HepG2 (cell line): ENCODE data around the gene GSTA5. TPM values are rescaled to one million over a fixed set of nuclear protein-coding genes. Genes with fewer than 3 reads are reported as not detected.

ENCODE experiments used
- CREBL2 ChIP-seq: sonication (generic); formaldehyde crosslinking; IDR thresholded peaks from 2 replicates; pipeline ENCODE4 v1.8.1; 2023; ENCODE audit warnings: missing genetic modification reagents, mild to moderate bottlenecking, borderline replicate concordance
- EZH2 ChIP-seq: conservative IDR thresholded peaks from 2 replicates; pipeline ENCODE4 v1.6.1; 2012; ENCODE audit warnings: mild to moderate bottlenecking, low read depth, low read length, moderate library complexity
- FOXM1 ChIP-seq: sonication (generic); formaldehyde crosslinking; IDR thresholded peaks from 2 replicates; pipeline ENCODE4 v1.5.0; 2020; ENCODE audit warnings: missing genetic modification reagents
- FOXP1 ChIP-seq, 2 experiments: fragments of 450-650 bp in 1 of 2; IDR thresholded peaks; 2 replicates each; pipeline ENCODE4 v1.6.1; 2017 to 2018; ENCODE audit warnings: antibody characterized with exemption in 1 of 2
- GABPA ChIP-seq, 2 experiments: IDR thresholded peaks; 2 replicates each; pipeline ENCODE4 v1.6.1; 2011 to 2016; ENCODE audit warnings: low read depth in 2 of 2, low read length in 1 of 2, missing biosample characterization in 1 of 2, missing genetic modification characterization in 1 of 2
- HDAC6 ChIP-seq: fragments of 200-600 bp; sonication (generic); IDR thresholded peaks from 2 replicates; pipeline ENCODE4 v1.7.0; 2017; ENCODE audit warnings: mild to moderate bottlenecking, antibody characterized with exemption, low read length, low read depth
- HMGA1 ChIP-seq: sonication (generic); formaldehyde crosslinking; conservative IDR thresholded peaks from 2 replicates; pipeline ENCODE4 v1.4.0; 2020; ENCODE audit warnings: missing genetic modification reagents
- KMT2B ChIP-seq: IDR thresholded peaks from 2 replicates; pipeline ENCODE4 v1.6.1; 2016; ENCODE audit warnings: missing genetic modification reagents, missing compliant biosample characterization
- MXD1 ChIP-seq: sonication (generic); formaldehyde crosslinking; IDR thresholded peaks from 2 replicates; pipeline ENCODE4 v1.4.0; 2020; ENCODE audit warnings: mild to moderate bottlenecking, missing genetic modification reagents
- PRMT3 ChIP-seq: sonication (generic); formaldehyde crosslinking; IDR thresholded peaks from 2 replicates; pipeline ENCODE4 v1.8.1; 2022; ENCODE audit warnings: low read depth, mild to moderate bottlenecking, moderate library complexity, missing genetic modification reagents, borderline replicate concordance
- RORA ChIP-seq: sonication (generic); formaldehyde crosslinking; IDR thresholded peaks from 2 replicates; pipeline ENCODE4 v1.5.0; 2020; ENCODE audit warnings: mild to moderate bottlenecking, missing genetic modification reagents, moderate library complexity
- USF2 ChIP-seq, 2 experiments: sonication (generic) in 1 of 2; formaldehyde crosslinking in 1 of 2; IDR thresholded peaks; 2 replicates each; pipeline versions ENCODE4 v1.5.1 to v1.6.1; 2011 to 2020; ENCODE audit warnings: borderline replicate concordance in 1 of 2, low read depth in 1 of 2, low read length in 1 of 2, mild to moderate bottlenecking in 1 of 2, missing genetic modification reagents in 1 of 2, moderate library complexity in 1 of 2
- ZBTB2 ChIP-seq: sonication (generic); formaldehyde crosslinking; IDR thresholded peaks from 2 replicates; pipeline ENCODE4 v1.8.0; 2022; ENCODE audit warnings: low read depth, missing genetic modification reagents
- ZGPAT ChIP-seq: IDR thresholded peaks from 2 replicates; pipeline ENCODE4 v1.6.1; 2016; ENCODE audit warnings: mild to moderate bottlenecking
- ZNF296 ChIP-seq: sonication (generic); formaldehyde crosslinking; conservative IDR thresholded peaks from 2 replicates; pipeline ENCODE4 v1.5.0; 2020; ENCODE audit warnings: mild to moderate bottlenecking, missing genetic modification reagents
- ZNF367 ChIP-seq: sonication (generic); formaldehyde crosslinking; IDR thresholded peaks from 2 replicates; pipeline ENCODE4 v1.4.0; 2020; ENCODE audit warnings: missing genetic modification reagents, borderline replicate concordance
- ZNF605 ChIP-seq: sonication (generic); formaldehyde crosslinking; IDR thresholded peaks from 2 replicates; pipeline ENCODE4 v1.8.0; 2022; ENCODE audit warnings: mild to moderate bottlenecking, missing genetic modification reagents
- ZNF773 ChIP-seq: sonication (generic); formaldehyde crosslinking; IDR thresholded peaks from 2 replicates; pipeline ENCODE4 v1.4.0; 2020; ENCODE audit warnings: missing genetic modification reagents, borderline replicate concordance
- ZNF777 ChIP-seq: sonication (generic); formaldehyde crosslinking; IDR thresholded peaks from 2 replicates; pipeline ENCODE4 v1.4.0; 2020; ENCODE audit warnings: missing genetic modification reagents
- ZSCAN5A ChIP-seq: sonication (generic); formaldehyde crosslinking; IDR thresholded peaks from 2 replicates; pipeline ENCODE4 v1.8.0; 2022; ENCODE audit warnings: mild to moderate bottlenecking, missing genetic modification reagents, borderline replicate concordance
- polyA plus RNA-seq, 8 experiments: library from polyadenylated mRNA; depleted of rRNA in 3 of 8; stranded (reverse) in 7 of 8; unstranded in 1 of 8; fragments of >200 nt; fragmentation: Illumina TruSeq in 4 of 8; extraction: Trizol in 4 of 8; gene quantifications; 2 replicates each; pipeline versions ENCODE4 v1.2.1 to v1.2.3, GENCODE V29; 2011 to 2016; ENCODE audit warnings: low read depth in 4 of 8, missing spikeins in 1 of 8, mixed read lengths in 1 of 8; ENCODE audit not compliant: insufficient read depth in 1 of 8
- total RNA-seq, 5 experiments: library from RNA; depleted of rRNA; stranded (reverse); fragments of >200 nt; fragmentation: Illumina TruSeq; extraction: Trizol; gene quantifications; 2 replicates each; pipeline ENCODE4 v1.2.3, GENCODE V29; 2016; ENCODE audit warnings: low read depth in 1 of 5

GSTA5 gene
- total and polyA plus RNA-seq, 2 of the 13 experiments (the other 11 are each of a cell fraction or from before 2014, with no cell fraction given): not detected

GRCh38 chr6:52839124-52840055 lies 1.2 kb downstream of the GSTA5 start (continued):
- TF ChIP-seq ZNF773 (CRISPR knock-in tag) (no peak), ZNF367 (CRISPR knock-in tag) (no peak), FOXP1 (IDR thresholded peaks at IDR 0.05) (no peak), FOXP1 (CRISPR knock-in tag; IDR thresholded peaks at IDR 0.05) (peak; percentile 34; the same call in 1 of the 2 replicates), ZSCAN5A (CRISPR knock-in tag) (no peak), MXD1 (CRISPR knock-in tag) (no peak), ZNF296 (CRISPR knock-in tag) (0 out of 2 replicates have a peak, but pooled peaks have one; percentile 19), EZH2 (no peak), PRMT3 (CRISPR knock-in tag) (no peak), FOXM1 (no peak), ZNF777 (no peak), CREBL2 (no peak), HDAC6 (no peak), GABPA (IDR thresholded peaks at IDR 0.05; ENCODE audit: low read depth, low read length) (no peak), GABPA (CRISPR knock-in tag; IDR thresholded peaks at IDR 0.05; ENCODE audit: low read depth) (no peak), ZGPAT (CRISPR knock-in tag) (0 out of 2 replicates have a peak, but pooled peaks have one; percentile 51), KMT2B (CRISPR knock-in tag) (peak; percentile 66; the same call in 1 of the 2 replicates), ZBTB2 (CRISPR knock-in tag) (no peak), RORA (CRISPR knock-in tag) (no peak), ZNF605 (peak; percentile 49; the same call in 1 of the 2 replicates), HMGA1 (CRISPR knock-in tag) (no peak), USF2 (IDR thresholded peaks at IDR 0.05; ENCODE audit: low read depth, low read length) (no peak), USF2 (CRISPR knock-in tag; IDR thresholded peaks at IDR 0.05; ENCODE audit: borderline replicate concordance) (no peak)
